CD4-positive, alpha-beta T cell treated with Interferon gamma for 1 hour (primary cell): ENCODE data around the gene CLEC4F.

Experiments
- DNase-seq: peaks from one replicate; pipeline ENCODE4 v3.0.0-alpha.2; 2020

Gene CLEC4F, protein sequence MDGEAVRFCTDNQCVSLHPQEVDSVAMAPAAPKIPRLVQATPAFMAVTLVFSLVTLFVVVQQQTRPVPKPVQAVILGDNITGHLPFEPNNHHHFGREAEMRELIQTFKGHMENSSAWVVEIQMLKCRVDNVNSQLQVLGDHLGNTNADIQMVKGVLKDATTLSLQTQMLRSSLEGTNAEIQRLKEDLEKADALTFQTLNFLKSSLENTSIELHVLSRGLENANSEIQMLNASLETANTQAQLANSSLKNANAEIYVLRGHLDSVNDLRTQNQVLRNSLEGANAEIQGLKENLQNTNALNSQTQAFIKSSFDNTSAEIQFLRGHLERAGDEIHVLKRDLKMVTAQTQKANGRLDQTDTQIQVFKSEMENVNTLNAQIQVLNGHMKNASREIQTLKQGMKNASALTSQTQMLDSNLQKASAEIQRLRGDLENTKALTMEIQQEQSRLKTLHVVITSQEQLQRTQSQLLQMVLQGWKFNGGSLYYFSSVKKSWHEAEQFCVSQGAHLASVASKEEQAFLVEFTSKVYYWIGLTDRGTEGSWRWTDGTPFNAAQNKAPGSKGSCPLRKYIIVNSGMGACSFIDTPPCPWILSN

DNA sequence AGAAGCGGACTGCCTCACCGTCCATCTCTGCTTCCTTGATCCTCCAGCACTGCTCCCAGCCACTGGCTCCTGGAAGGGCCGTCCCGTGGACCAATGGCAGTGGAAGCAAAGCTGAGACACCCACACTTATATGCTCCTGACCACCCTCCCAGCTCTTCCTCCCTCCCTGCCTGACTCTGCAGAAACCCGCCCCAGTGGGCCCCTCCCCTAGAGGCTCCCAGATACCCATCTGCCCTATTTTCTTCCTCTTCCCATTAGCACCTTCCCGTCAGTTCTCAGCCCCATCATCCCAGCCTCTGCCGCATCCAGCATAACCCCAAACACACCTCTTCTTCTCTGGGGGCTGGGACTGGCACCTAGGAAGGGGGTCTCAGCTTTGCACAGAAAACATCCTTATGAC is at the start of gene CLEC4F:
Gene CLEC4F (minus strand): TSS at position 101 of the 400 bp plus-strand sequence. CDS start 76 bp downstream, at position 25.
- DNase-seq = no peak

DNA sequence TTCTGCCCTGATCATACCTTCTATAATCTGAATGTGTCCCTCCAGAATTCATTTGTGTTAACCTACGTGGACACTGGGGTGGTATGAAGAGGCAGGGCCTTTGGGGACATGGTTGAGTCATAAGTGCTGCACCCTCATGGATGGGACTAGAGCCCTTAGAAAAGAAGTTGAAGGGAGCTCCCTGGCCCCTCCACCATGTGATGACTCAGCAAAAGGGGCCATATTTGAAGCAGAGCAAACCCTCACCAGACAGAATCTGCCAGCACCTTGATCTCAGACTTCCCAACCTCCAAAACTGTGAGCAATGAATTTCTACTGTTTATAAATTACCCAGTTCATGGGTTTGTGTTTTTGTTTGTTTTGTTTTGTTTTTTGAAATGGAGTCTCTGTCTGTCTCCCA is 48.6 kb upstream of the CLEC4F start:
- DNase-seq = no peak

DNA sequence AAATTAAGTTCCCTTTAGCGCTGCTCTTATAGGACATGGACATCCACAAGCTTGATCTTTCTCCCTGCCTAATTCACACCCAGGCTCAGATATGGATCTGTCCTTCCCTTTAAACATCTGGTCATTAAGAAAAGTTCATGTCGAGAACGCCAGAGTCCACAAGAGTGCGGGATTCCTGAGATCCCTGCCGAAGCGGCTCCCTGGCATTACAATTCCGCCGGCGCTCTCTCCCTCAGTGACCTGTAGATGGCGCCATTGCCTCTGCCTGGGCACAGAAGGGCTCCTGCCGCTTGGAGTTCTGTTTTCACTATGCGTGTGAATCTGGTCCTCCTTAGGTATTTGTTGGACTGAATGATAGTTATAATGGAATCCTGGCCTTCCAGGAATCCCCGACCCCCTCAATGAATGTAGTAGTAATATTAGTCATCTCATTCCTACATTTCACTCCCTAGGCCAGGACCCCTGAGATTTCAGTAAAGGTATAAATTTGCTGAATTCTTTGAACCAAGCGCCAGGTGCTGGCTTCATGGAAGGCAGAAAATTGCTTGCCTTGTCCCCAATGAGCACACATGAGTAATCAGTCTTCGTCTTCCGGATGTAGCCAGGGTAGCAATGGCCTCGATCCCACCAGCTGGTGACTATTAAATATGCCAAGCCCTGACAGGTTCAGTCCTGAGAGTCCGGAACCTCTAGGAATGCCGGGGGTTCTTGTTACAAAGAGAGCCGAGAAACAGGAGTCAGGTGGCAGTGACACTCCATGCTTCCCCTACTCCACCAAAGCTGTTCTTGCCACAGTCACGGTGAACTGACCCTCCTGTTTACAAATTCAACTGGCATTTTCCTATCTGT is 41.6 kb upstream of the CLEC4F start:
- peak; percentile 54 for DNase-seq

DNA sequence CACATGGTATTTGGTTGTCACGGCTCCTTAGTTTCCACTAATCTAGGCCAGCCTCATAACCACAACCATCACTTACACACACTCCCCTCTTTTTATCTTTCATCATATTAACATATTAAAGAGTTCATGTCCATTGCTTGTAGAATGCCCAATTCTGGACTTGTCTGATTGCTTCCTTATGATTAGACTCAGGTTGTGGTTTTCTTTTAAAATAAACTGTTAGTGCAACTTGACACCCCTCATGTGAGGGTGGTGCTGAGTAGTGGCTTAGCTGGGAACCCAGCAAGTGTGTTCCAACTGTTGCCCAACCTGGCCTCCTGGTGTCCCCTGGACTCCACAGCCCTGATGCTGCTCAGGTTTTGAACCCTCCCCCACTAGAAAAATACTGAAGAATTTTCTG is 35.3 kb upstream of the CLEC4F start:
- no peak for DNase-seq

DNA sequence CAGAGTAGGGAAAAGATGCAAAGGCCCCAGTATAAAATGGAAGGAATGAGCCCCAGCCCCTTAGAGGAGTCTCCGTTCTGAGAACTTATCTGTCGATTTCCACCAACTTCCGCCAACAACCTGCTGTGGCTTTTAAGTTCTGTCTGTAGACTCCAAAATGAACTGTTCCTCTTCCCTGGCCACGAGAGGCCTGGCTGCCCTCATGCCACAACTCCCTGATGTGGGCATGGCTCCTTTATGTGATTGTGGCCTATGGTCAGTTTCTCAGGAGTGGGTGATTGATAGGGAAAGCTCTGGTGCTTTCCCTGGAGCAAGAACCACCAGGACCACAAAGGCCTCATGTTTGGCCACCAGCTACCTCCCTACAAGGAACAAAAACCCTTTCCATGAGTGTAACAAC is 34.0 kb upstream of the CLEC4F start:
- DNase-seq = no peak

DNA sequence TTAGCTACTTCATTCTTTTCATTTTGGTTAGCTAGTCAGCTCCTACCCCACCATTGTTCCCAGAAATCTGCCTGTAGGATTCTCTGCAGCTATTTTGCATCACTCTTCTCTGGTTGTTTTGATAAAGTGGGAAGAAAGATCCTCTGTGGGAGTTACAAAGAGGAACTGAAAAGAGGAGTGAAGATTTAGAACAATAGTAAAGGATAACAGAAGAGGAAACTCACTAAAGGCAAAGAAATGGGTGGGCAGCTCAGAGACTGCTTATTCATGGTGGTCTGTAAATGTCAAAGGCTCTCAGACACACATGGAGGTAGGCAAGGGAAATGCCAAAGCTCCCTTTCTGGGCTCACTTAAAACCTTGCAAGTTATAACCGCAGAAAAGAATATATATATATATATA is 32.4 kb upstream of the CLEC4F start:
- DNase-seq = no peak

DNA sequence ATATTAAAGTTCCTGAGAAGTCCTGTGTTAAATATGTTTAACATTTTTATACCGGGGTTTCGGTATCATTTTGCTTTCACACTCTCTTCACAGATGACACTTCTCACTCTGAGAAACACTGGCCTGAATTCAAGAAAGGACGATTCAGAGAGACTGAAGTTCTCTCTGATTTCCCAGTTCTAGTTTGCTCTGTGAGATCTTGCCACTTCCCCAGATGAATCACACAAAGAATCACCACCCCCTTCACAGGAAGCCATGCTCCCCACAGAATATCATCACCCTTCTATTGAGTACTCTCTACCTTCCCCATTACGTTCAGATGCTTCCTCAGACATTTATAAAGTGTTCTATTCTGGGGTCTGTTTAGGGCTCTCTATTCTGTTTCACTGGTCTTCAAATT is 31.3 kb upstream of the CLEC4F start:
- DNase-seq = peak; percentile 21

DNA sequence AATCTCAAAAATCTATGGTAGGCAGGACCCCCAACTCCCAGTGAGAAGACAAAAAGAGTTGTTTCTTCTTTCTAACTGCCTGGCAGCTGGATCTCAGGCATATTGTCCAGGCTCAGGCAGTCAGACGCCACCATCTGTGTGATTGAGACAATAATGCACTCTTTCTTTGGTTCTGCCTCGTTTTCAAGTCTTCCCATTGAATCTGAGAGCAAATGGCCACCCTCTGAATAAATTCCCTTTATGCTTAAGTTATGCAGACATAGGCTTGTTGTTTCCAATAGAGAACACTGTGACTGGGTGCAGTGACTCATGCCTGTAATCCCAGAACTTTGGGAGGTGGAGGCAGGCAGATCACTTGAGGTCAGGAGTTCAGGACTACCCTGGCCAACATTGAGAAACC is 30.5 kb upstream of the CLEC4F start:
- DNase-seq = no peak

DNA sequence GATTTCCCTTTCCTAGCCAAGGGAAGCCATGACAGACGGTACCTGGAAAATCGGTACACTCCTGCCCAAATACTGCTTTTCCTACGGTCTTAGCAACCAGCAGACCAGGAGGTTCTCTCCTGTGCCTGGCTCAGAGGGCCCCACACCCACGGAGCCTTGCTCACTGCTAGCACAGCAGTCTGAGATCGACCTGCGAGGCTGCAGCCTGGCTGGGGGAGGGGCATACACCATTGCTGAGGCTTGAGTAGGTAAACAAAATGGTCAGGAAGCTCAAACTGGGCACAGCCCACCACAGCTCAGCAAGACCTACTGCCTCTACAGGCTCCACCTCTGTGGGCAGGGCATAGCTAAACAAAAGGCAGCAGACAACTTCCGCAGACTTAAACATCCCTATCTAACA is 22.0 kb upstream of the CLEC4F start:
- no peak for DNase-seq

DNA sequence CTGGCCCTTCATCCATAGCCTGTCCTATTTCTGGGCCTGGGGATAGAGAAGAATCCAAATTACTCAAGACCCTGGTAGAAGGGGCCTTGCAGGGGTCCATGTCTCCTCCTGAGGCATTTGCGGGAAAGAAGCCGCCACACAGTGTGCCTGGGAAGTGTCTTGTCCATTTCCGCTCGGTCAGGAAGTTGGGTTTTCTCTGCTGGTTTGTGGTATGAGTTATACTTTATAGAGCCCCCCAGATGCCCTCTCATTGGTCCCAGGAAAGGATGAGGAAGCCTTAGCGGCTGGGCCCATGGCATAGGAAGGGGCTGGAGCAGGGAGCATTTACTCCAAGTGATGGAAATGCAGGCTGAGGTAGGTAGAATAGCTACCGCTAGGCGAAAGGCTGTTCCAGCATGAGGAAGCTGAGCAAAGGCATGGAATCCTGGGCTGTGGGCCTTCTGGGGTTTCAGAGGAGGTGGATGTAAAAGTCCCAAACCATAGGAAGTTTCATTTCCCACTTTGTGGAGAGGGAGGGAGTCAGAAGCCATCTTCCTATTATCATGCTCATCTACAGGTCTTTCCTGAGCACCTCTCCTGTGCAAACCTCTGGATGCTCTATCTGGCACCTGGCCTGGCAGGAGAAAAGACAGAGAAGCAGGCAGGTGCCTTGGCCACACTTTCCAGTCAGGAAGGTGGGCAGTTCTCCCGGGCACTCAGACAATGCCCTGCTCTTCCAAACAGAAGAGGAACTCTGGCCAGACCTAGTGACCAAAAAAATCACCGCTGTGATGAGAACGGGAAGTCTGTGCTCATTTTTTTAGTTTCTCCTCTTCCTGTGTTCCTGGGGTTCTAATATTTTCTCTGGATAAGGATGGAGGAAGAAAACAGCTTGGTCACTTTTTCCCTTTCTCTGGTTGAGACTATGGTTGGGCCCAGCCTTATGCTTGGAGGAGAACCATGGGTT is 17.9 kb upstream of the CLEC4F start:
- no peak for DNase-seq

DNA sequence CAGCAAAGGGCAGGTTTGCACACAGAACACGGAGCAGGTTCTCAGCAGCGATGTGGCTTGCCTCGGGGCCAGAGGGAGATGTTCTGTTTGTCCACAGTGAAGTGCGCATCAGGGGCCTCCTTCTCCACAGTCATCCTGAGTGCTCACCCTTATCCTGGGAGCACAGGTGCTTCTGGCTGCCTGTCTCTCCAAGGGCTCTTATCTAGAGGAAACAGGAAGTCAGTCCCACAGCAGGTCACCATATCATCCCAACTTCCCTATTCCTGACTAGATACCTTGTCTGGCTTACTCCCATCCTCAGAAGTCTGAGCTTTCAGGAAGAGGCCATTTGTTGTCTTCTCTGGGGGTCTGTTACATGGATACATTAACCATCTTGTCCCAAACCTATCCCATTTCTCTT is 15.2 kb upstream of the CLEC4F start, which contains the start of gene CD207:
Gene CD207 (minus strand): TSS at position 174 of the 400 bp plus-strand sequence. CDS start 40 bp downstream, at position 134.
- DNase-seq = no peak

DNA sequence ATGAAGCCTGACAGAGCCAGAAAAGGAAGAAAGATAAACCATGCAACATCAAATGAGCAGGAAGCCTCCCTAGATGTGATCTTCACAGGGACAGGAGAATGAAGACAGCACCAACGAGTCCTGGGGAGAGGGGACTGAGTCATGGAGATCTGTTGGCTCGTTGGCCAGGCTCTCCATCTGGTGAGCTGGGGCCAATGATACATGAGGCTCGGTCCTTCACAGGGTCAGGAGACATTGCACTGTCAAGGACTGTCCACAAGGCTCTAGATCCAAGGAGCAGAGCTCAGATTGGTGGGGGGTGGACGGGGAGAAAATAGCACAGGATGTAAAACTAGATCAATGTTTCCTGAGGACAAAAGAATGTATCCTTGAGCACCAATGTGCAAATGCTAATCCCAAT is 14.5 kb upstream of the CLEC4F start:
- no peak for DNase-seq

DNA sequence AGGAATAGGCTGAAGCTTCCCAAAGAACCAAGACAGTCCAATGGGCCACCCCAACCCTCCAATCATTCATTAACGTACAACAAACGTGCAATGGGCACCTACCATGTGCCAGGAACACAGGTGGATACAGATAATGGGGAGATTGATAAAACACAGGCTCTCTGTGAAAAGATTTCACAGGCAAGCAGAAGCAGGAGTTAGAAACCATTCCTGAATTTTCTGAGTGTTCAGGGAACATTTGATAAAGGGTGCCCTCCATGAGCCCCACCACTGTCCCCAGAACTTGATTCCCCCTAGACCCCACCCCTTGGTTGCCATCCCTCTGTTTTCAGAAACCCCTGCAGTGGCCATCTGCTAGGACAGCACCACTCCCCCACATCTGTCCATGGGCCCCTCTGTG is 13.7 kb upstream of the CLEC4F start:
- DNase-seq = no peak

DNA sequence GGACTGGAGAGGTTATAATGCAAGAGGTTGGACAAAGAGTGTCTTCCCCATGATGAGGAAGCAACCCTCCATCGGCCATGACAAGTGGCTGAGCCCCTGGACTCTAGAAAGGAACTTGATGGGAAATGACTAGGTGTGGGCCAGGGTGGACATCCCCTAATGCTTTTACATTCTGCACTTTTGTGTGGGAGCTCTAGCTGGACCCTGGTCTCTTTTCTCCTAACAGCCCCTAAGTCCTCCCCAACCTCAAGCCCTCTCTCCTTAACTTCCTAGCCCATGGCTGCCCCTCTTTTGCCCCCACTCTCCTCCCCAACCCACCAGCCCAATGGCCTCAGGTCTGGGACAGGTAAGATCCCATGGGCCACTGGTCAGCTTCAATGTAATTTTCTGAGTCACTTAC is 12.8 kb upstream of the CLEC4F start:
- DNase-seq = no peak

DNA sequence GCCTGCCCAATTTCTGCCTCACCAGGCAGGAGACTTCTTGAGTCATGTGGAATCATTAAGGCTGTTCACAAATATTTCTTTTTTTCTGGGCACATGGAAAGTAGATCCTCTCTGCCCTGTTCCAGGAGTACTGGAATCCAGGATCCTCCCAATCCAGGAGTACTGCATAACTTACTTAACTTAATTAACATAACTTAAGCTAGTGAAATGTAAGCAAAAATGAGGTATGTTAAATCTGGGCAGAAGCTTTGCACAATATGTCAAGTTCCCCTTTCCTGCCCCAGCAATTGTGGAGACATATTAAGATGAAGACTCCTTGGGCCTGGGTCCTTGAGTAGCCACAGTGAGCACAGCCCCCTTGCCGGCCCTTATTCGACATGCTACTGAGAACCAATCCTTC is 12.0 kb upstream of the CLEC4F start:
- DNase-seq = no peak

DNA sequence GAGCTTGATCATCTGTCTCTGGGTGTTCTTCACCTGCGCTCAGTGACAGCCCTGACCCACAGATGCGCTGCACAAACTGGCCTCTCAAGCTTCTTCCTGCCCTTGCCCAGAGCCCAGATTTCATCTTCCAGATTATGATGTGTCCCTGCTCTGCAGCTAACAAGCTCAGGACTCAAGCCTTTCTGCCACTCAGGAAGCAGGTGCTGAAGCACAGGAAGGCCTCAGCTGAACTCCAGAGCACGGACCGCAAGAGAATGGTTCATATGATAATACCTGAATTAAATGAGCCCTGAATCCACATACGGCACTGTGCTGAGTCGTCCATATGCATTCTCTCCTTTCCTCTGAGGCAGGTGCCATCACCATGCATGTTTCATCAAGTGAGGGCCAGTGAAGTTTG is 11.5 kb upstream of the CLEC4F start:
- no peak for DNase-seq

DNA sequence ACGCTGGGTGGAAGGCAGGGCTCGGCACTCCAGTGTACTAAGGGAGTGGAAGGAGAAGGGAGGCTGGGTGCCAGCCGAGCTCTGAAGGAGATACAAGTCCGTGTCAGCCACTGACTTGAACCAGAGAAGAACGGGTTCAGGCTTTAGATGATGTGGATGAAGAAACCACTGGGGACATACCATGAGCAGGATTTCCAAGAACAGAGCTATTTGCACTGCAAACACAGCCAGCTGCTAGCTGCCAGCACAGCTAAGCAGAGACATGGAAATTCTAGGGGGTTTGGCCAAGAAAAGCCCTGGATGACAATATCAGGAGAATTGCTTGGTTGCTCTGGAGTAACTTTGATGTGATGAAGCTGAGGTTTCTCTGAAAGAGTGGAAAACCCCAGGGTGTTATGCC is 10.0 kb upstream of the CLEC4F start:
- DNase-seq = no peak

DNA sequence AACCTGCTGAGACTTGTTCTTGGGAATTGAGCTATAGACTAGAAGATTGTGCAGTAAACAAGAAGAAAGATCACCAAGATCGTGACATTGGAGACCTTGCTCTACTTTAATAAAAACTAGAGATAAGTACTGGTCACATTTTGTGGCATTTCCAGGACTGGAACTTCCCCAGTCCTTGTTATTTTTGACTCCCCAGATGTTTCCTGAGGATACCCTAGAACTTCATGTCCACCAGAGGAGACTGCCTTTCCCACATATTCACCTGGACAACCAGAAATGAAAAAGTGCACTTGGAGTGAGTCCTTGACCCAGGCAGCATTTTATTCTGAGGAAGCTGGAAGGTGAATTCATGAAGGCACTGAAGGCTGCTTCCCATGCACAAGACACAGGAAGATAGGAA is 9.5 kb upstream of the CLEC4F start:
- no peak for DNase-seq

DNA sequence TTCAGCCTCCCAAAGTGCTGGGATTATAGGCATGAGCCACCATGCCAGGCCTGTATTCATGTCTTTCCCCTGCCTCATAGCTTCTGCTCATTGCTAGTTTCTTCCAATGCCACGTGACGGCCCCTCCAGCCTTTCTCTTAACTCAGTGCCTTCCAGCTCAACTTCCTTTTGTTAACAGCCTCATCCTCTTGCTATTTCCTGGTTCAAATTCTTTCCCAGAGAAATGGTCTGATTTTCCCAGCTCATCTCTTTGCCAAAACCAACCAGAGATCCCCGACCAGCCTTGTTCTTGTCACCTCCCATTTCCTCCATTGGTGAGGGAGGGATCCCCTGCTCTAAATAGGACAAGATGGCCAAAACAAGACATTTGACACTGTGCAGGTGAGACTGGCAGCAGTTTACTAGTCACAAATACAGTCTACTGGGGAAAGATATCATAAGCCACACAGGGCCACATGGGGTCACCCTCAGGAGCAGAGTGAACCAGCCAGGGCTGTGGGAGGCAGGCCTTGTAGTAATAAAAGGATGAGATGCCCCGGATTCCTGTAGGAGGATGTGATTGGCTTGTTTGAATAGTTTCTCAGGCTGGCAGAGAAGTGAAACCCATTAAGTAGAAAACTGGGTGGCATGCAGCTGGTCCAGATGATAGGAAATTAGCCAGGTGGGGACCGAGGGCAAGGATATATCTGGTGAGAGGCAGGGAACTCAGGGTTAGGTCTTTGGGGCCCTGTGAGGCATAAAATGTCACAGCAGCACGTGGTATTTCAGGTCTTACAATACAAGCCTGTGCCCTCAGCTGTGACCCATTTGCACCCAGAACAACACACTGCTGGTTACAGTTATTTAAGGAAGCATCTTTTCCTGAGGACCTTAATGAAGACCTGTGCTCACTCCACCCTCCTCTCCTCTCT is 8.8 kb upstream of the CLEC4F start:
- DNase-seq = no peak

DNA sequence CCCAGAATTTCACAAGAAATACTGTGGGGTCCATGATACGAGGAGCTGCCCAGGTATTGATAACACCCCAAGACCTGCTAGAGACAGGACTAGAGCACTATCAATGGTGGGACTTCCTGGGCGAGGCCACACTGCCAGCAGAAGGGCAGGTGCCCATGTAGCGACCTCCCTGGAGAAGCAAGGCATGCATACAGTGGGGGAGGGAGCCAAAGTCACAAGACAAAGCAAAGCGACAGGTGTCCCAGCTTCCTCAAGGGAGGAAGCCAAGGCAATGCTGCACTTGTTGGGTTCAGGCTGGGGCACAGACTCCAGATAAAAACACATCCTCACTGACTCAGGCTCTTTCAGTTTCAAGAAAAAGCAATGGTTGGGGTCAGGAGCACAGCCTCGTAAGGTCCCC is 7.7 kb upstream of the CLEC4F start:
- no peak for DNase-seq

DNA sequence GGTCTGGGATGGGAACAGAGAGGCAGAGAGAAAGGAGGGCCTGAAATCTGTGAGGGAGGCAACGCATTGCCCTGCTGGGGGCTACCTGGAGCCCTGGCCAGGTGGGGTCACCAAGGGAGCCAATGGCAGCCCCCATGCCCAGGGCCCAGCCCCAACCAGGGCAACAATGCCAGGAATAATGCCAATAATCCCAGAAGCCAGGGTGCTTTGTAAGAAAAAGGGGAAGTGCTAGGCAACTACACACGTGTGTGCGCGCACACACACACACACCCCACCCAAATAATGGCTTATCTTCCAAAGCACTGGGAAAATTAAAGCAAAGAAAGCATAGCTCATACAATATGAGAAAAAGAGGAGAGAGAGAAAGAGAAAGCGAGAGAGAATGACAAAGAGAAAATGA is 7.0 kb upstream of the CLEC4F start:
- DNase-seq = no peak
